ENCODE results near the gene ITGA7. TPM values are rescaled to one million over a fixed set of nuclear protein-coding genes. Genes with fewer than 3 reads are reported as not detected.

Gene ITGA7
- total RNA-seq, 6 donors from 2014 or later: 4.6 to 30.4 (median 9.0) TPM

GRCh38 chr12:55725556-55725955 lies 17.9 kb upstream of the ITGA7 start:
- H3K9me3 ChIP-seq: no peaks in the 10 kb centered on the region
- H3K4me1 ChIP-seq: peaks cover 23 to 72% (median 35%) of the 10 kb centered on the region in 4 donors
- no peaks in the 10 kb centered on the region for H3K27me3 ChIP-seq
- no peak overlapping the region for H3K4me3 ChIP-seq
- WGBS, 2 donors: 69 to 77% methylated on average over 3 of the region's 3 CpGs
- DNase-seq (no peak), ATAC-seq (ENCODE audit: low FRiP score in 2 of 2) (no peak)
- no peak overlapping the region for H3K27ac ChIP-seq
- peaks cover 10 to 46% (median 39%) of the 10 kb centered on the region in 4 donors for H3K36me3 ChIP-seq
- no peak for TF ChIP-seq CTCF (IDR thresholded peaks at IDR 0.05)

- peak overlapping the region in 1 of 4 donors; percentile 13 for H3K27ac ChIP-seq
- peaks cover 10 to 46% (median 39%) of the 10 kb centered on the region in 4 donors for H3K36me3 ChIP-seq
- H3K4me3 ChIP-seq: no peak overlapping the region
- H3K4me1 ChIP-seq: peaks cover 21 to 72% (median 31%) of the 10 kb centered on the region in 4 donors
- DNase-seq: no peak
- no peaks in the 10 kb centered on the region for H3K9me3 ChIP-seq
- TF ChIP-seq CTCF (IDR thresholded peaks at IDR 0.05) (no peak), EP300 (IDR thresholded peaks at IDR 0.05) (no peak), POLR2A (IDR thresholded peaks at IDR 0.05) (no peak), POLR2AphosphoS5 (IDR thresholded peaks at IDR 0.05) (no peak)
- WGBS, 2 donors: 70 to 75% methylated on average over 3 of the region's 3 CpGs
- no peak for ATAC-seq (ENCODE audit: low FRiP score in 2 of 2)
- no peaks in the 10 kb centered on the region for H3K27me3 ChIP-seq
These were observed 17.2 kb upstream of the ITGA7 start for GRCh38 chr12:55724940-55725309.

- H3K4me1 ChIP-seq: peaks cover 20 to 72% (median 31%) of the 10 kb centered on the region in 4 donors
- peak; percentile 19 to 67 (median 44) for TF ChIP-seq CTCF (IDR thresholded peaks at IDR 0.05)
- TF ChIP-seq POLR2A (IDR thresholded peaks at IDR 0.05): no peak
- TF ChIP-seq POLR2AphosphoS5 (IDR thresholded peaks at IDR 0.05): no peak
- no peak for TF ChIP-seq EP300 (IDR thresholded peaks at IDR 0.05)
These were observed 16.7 kb upstream of the ITGA7 start for GRCh38 chr12:55724226-55724939.

GRCh38 chr12:55723516-55724225 lies 16.0 kb upstream of the ITGA7 start:
- peak overlapping the region in 2 of 4 donors; percentile 8 to 13 for H3K27ac ChIP-seq
- WGBS, 2 donors: 62 to 67% methylated on average over 10 of the region's 10 CpGs
- H3K4me1 ChIP-seq: peaks cover 23 to 74% (median 31%) of the 10 kb centered on the region in 4 donors
- no peak overlapping the region for H3K4me3 ChIP-seq
- H3K27me3 ChIP-seq: no peaks in the 10 kb centered on the region
- no peak for DNase-seq
- H3K36me3 ChIP-seq: peaks cover 10 to 51% (median 42%) of the 10 kb centered on the region in 4 donors
- TF ChIP-seq CTCF (IDR thresholded peaks at IDR 0.05) (no peak), POLR2AphosphoS5 (IDR thresholded peaks at IDR 0.05) (no peak), EP300 (IDR thresholded peaks at IDR 0.05) (no peak)
- no peak for ATAC-seq (ENCODE audit: low FRiP score in 2 of 2)
- no peaks in the 10 kb centered on the region for H3K9me3 ChIP-seq

More at GRCh38 chr12:55724226-55724939, 16.7 kb upstream of the ITGA7 start:
- DNase-seq (peak in 1 of 2 donors; percentile 81), ATAC-seq (ENCODE audit: low FRiP score in 2 of 2) (no peak)
- WGBS, 2 donors: 21 to 59% methylated on average over 5 to 10 of the region's 11 CpGs
- Histone ChIP-seq H3K27ac (peak overlapping the region in 2 of 4 donors; percentile 8 to 13), H3K36me3 (peaks cover 10 to 48% (median 40%) of the 10 kb centered on the region in 4 donors), H3K27me3 (no peaks in the 10 kb centered on the region), H3K4me3 (no peak overlapping the region), H3K9me3 (no peaks in the 10 kb centered on the region)

Data from upper lobe of left lung (tissue), 6 donors.